Measurements from ENCODE around the gene RERE.

Gene RERE

DNA sequence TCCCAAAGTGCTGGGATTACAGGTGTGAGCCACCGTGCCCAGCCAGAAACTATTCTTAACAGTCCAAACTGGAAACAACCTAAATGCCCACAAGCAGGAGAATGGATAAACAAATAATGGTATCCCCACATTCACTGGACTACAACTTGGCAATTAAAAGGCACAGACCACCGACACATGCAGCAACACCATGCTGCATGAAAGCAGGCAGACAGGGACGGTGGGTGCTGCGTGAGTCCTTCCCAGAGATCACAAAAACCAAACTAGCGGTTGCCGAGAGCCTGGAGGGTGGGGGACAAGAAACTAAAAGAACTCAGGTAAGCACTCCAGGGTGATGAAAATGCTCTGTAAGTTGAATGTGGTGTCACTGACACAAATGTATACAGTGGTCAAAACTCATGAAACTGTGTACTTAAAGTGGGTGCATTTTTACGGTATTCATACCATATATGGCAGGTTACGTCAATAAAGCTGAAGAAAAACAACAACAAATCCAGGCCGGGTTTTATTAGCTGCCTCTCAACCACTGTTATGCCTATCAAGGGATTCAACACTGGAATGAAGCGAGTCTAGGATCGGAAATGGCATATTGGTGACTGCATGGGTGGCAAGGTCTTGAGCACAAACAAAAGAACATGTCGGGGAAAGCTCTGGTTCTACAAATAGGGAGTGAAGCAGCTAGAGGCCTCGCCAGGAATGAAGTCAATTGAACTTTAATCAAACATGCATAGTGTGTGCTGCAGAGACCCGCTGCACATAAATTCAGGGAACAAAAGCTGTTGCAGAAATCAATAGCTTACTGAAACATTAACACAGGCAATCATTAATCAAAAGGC, 447.2 kb downstream of the RERE start:
- peak; percentile 69 for DNase-seq

DNA sequence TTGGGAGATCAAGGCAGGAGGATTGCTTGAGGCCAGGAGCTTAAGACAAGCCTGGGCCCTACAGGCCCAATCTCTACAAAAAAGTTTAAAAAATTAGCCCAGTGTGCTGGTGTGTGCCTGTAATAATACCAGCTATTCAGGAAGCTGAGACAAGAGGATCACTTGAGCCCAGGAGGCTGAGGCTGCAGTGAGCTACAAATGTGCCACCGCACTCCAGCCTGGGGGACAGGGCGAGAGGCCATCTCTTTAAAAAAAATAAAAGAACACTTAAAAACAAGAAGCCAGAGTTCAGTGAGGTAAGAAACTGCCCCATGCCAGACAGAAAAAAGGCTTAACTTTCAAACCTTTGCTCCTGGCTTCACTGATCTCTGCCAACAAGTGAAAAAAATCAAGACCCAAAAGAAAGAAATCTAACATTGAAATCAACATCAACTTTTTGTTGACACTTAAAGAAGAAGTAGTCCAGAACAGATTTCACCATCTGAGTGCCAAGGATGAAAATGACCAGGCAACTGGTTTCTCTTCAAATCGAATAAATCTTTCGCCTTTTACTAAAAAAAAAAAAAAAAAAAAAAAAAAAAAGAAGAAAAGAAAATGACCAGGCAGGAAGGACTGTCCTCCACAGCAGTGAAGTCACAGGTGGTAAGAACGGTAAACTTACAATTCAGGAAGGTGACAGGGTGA, 448.3 kb downstream of the RERE start:
- DNase-seq, result no peak

DNA sequence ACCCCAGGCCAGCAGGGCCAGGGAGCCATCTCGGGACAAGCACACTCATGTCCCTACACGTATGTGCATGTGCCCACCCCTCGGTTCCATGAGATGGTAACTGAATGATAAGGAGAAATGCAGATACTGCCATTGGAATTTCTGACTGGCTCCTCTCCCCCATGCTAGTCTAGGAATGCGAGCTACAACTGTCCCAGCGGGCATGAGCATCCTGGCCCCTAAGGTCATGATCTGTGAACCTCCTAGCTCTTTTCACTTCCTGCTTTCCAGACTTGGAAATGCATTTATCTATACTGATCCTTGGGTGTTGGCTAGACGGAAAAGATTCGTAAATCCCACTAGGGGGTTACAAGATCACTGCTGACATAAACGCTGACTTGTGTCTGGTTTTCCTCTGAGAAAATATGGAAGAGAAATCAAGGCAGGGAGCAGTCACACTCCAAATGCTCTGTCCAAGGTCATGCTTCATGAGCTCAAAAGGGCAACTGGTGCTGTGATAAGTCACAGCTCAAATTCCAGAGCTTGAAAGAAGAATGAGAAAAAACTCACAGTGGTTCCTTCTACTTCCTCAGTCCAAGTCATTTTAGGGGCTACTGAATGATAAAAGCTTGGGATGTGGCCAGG, 449.8 kb downstream of the RERE start:
- no peak for DNase-seq

DNA sequence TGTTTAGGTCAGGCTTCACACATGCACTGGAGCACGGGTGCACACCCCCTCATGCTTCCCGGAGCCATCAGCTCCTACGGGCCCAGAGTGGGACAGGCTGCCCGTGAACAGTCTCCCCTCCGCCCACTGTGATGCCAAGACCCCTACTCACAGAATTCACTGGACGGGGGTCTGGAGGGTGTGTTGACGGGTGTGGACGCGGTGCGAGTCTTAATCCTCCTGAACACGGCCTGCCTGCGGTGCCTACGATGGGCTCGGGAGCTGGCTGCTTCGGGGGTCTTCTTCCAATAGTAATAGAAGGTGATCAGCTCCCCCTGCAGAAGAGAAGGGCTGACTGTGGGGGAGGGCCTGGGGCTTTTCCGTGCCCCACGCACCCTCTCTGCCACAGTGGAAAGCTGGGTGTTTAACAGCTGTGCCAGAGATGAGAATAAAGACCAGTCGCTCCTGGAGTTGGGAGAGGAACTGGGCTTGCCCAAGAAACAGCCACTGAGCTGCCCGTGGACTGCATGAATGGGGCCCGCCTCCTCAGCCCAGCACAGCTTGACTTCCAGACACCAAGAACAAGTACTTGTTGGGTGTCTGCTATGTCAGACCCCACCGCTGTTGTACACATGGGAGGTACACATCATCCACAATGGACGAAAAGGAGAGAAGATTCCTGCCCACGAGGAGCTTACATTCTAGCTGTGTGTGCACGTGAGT, 451.6 kb downstream of the RERE start:
- no peak for DNase-seq

GRCh38 chr1:8364528-8365442, 452.7 kb downstream of the RERE start:
- DNase-seq, result no peak

DNA sequence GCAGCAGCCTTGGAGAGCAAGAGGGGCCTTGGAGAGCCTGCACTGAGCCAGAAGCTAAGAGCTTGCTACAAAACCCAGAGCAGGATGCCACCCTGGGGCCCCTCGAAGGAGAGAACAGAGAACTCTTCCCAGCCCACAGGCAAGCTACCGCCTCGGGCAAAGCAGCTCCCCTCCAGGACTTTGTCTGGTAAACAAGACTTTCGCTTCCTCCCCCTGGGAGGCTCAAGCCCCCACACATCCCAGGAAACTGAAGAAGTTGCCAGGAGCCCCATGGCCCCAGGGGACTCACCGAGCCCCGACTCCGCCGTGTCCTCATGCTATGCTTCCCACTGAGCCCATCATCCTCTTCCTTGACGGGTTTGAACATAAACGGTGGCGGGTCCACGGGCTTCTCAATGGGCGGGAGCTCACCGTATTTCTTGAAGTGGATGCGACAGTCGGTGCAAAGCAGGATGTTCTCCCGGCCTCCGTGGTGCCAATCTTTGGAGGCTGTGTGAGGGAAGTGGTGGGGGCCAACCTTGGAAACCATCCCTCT, 453.6 kb downstream of the RERE start:
- DNase-seq, result no peak

- no peak for DNase-seq
These were observed 454.2 kb downstream of the RERE start for GRCh38 chr1:8363186-8363766.

GRCh38 chr1:8362701-8363101, 454.7 kb downstream of the RERE start:
- DNase-seq, result no peak

DNA sequence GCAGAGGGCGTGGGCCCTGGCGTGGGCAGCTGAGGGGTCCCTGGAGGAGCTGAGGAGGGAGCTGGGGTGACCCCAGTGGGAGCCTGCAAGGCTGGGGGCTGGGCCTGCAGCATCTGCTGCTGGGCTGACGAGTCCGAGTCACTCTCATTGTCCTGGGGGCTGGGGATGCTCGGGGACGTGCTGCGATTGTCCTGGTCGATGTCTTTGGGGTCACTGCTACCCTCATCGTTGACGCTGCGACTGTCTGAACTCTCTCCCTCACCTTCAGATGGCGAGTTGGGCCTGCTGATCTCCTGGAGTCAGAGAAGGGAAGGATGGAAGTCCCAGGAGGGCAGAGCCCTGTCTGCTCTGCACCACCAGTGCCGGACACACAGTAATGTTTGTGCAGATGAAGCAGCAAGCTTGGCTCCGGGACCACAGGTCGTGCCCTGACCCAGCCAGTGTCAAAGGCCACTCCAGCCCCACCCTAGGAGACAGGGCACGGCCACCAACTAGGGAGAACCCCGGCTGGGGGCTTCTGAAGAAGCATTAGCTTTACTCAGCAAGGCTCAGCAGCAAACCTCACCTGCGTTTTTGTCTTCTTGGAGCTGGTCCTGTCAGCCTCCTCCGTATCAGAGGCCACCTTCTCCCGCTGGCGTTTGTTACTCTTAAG, 456.1 kb downstream of the RERE start:
- no peak for DNase-seq

DNA sequence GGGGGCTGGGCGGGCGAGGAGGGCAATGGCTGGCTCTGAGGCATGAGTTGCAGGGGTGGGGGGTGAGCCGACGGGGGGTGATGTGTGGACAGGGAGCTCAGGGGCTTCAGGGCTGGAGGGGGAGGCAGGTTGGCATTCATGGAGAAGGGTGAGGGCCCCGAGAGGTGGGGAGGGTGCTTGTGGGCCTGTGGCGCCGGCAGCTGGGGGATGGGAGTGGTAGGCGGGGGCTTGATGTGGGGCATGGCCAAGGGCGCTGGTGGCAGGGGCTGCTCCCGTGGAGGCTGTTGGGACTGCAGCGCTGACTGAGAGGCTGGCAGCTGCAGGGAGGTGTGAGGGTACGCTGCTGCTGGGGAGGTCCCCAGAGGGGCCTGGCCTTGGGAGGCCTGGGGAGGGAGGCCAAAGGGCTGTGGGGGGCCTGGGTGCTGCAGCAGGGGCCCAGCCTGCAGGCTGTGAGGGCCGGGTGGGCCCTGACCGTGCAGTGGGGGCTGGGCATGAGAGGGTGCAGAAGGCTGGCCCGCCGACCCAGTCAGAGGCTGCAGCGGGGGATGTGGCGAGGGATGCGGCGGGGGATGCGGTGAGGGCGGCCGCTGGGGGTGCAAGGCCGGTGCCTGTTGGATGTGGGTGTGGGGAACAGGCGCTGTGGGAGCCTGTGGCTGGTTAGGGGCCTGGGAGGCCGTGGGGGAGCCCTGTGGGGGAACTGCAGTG, 456.8 kb downstream of the RERE start:
- DNase-seq, result no peak

DNA sequence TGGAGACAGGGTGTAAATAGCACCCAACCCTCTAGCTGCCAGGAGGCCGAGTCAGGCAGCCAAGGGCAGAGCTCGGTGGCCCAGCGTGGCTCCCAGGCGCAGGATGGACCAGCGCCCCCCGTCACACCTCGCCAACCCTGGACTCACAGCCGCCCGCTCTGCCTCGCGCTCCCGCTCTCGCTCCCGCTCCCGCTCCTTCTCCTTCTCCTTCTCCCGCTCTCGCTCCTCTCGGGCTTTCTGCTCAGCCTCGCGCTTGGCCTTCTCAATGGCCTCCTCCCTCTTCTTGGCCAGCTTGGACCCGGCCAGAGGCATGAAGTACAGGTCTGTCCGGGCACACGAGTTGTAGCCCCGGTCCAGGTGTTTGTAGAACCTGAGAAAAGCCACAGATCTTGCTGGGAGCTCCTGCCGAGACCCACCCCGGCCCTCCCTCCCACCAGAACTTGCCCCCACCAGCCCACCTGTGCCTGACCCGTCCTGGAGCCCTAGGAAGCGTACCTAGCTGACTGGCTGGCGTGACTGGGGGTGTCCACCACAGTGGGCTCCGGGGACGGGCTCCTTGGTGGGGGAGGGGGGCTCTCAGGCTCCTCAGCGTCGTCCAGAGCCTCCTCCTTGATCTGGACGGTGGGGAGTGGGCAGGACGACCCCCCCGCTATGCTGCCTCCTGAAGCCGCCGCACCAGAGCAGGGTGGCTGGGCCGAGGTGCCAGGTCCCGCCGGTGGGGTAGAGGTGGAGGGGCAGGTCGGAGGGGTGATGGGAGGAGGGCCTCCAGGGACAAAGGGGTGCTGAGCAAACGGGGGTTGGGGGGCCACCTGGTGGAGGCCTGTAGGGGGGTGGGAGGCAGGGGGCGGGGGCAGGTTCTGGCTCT, 457.6 kb downstream of the RERE start:
- DNase-seq, result no peak

- no peak for DNase-seq
These were observed 458.4 kb downstream of the RERE start for GRCh38 chr1:8358897-8359616.

DNA sequence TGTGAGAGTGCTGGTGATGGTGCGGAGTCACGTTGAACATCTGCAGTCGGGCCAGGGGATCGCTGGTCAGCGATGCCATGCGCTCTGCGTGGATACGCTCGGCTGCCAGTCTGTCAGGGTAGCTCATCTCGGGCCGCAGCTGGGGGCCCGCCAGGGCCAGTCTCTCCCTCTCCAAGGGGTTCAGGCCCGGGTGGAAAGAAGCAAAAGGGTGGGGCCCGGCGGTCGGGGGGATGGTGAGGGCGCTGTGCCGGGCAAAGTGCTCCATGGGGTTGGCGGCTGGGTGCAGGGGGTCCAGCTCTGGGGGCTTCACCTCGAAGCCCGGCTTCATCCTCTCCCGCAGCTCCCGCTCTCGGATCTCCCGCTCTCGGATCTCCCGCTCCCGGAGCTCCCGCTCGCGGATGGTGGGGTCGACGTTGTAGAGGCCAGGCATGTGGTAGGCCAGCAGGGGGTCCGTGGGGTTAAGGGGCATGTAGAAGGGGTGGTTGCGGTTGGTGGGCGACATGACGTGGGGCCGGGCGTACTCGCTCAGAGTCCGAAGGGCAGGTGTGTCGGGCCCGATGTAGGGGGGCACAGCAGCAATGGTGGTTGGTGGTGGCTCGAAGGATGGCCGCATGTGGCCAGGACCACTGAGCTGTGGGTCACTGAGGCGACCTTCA, 459.1 kb downstream of the RERE start:
- DNase-seq, result no peak

GRCh38 chr1:8357329-8358101, 459.9 kb downstream of the RERE start:
- DNase-seq, result no peak

DNA sequence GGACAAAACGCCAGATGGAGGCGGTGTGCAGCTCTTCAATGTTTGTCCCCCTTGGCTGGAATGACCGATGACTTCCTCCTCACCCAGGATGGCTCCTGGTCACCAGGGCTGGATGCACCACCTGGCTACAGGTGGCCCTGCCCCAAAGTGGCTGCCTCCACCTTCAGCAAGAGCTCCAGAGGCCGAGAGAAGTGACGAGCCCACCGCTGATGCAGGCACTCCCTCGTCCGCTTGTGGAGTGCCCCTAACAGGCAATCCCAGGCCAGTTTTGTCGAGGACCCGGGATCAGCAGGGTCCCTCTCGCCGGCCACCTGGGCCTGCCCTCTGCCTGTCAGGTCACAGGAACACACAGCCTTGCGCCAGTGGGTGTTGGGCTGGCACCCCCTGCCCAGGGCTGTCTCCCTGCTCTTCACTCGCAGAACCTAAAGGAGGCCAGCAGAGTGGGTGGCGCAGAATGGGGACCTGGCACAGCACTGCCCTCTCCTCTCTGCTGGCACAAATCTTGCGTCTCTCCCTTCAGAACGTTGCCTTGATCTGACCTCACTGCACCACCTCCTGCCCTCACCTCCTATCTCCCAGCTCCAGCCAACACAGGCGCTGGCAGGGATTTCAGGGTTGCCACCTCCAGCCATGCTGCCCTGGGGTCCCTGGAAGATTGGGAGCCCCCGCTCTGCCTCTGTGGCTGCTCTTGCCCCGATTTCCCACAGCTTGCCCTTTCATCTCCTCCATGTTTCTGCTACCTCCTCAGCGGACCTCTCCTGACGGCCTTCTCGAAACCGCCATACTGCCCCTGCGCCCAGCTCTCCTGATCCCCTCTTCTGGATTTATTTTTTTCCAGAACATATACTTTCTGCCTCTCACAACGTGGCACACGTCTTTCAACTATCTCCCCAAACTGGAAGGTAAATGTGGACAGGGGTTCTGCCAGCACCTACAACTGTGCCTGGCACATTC, 460.9 kb downstream of the RERE start:
- DNase-seq, result no peak
